GM21528 (cell line): Measurements from ENCODE around the gene PYGM.

Source experiments
- ATAC-seq: cut with Tn5 transposase; IDR thresholded peaks from one replicate; pipeline ENCODE4 v1.9.1; 2021; ENCODE audit warnings: mild to moderate bottlenecking, moderate library complexity; ENCODE audit not compliant: unreplicated experiment, low FRiP score

Gene PYGM

GRCh38 chr11:64792482-64792881 lies 32.7 kb upstream of the PYGM start:
- ATAC-seq = no peak

DNA sequence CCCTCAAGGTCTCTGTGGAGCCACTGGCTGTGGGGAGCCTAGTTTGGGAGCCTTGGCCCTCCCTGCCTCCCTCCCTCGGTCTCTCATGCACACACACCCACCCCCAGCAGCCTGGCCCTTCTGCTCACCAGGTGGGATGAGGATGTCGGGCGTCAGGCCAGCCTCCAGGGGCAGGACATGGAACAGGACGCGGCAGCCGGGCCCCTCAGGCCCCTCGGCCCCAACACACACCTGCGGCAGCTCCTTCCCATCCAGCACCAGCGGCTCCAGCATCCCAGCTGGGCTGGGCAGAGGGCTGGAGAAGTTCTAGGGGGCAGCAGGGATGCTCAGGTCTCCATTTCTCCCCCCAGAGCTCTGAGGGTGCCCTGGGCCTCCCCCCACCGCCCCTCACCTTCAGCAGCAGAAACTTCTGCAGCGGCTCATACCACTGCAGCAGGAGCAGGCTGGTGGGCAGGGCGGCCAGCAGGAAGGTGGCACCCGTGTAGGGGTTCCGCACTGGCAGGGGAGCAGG lies 32.1 kb upstream of the PYGM start:
- ATAC-seq = no peak

- no peak for ATAC-seq
Observed at GRCh38 chr11:64790205-64791095, 30.7 kb upstream of the PYGM start.

DNA sequence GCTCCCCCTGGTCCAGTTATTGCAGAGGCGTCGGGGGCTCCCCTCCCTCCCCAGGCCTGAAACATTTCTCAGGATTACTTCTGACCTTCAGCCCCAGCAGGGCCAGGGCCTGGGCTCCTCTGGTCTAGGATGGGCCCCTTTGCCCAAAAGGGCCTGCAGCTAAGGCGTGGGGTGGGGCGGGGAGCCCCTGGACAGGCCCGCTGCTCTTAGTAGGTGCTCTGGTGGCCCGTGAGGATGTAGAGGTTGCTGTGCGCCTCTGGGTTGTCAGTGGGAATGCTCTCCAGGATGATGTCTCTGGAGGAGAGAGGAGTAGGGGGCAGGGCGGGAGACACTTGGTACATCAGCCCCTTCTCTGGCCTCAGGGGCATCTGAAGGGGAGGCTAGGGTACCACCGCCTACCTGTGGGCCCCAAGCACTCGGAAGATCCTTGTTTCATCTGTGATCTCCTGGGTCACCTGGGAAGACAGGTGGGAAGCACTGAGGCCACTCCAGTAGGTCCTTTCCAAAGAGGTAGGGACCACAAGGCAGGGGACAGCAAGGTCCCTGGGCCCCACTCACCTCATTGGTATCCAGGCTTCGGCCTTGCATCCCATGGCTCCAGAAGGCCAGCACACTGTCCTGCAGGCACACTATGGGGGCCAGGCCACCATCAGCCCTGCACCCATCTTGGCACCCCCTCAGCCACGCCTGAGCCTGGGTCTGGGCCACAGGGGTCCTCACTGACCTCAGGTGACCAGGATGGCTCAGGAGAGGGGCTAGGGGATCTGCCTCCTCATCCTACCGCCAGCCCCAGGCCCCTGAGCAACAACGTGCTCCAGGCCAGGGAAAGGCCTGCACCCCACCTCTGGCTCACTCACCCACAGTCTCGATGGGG lies 29.8 kb upstream of the PYGM start:
- ATAC-seq = no peak

DNA sequence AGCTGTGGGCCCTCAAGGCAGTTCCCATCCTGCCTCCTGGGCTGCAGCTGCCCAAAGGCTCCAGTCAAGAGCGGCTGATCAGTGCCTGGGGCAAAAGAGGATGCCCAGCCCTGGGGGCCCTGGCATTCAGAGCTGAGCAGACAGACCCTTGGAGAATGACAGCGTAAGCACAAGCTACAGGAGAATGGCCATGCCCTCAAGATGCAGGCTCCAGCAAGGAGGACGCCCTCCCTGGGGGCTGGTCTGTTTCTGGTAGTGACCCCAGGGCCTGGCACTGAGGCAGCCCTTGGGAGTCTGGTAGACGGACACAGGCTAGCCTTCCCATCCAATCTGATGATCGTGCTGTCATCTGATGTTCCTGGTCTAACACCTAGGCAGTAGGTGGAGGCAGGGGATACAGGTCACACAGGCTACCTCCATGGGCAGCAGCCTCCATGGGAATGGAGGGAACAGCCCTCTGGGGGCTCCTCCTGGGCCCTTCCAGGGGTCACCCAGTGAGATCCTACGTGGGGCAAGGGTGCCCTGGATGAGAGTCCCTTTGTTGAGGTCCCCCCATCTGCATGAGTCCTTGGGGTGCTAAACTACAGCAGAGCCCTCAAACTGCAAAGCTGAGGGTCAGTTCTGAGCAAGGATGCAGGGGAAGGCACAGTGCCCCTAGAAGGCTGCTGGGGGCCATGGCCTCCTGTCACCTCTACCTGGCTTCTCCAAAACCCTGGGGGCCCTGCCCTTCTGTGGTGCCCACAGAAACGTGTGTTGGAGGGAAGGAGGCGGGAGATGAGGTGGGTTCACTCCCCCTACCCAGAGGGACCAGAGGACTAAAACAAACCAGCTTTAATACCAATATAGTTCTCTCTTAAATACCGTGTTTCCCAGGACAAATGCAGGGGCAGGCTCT lies 28.8 kb upstream of the PYGM start:
- ATAC-seq = no peak

- no peak for ATAC-seq
Observed at GRCh38 chr11:64787526-64788320, 27.9 kb upstream of the PYGM start.

DNA sequence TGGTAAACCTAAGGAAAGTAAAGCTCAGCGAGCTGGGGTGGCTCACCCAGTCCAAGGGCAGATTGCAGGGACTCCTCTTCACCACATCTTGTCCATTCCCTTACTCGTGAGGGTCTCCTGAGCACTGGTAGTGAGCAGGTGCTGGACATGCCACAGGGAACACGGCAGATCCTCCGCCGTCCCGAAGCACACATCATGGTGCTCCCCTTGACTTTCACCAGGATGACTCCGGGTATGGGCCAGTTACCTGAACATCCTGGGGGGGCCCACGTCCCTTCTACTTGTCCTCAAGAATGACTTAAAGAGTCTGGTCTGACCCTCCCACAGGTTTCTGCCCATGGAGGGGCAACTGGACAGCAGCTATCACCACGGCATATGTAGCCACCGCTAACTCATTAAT lies 26.5 kb upstream of the PYGM start:
- no peak for ATAC-seq

DNA sequence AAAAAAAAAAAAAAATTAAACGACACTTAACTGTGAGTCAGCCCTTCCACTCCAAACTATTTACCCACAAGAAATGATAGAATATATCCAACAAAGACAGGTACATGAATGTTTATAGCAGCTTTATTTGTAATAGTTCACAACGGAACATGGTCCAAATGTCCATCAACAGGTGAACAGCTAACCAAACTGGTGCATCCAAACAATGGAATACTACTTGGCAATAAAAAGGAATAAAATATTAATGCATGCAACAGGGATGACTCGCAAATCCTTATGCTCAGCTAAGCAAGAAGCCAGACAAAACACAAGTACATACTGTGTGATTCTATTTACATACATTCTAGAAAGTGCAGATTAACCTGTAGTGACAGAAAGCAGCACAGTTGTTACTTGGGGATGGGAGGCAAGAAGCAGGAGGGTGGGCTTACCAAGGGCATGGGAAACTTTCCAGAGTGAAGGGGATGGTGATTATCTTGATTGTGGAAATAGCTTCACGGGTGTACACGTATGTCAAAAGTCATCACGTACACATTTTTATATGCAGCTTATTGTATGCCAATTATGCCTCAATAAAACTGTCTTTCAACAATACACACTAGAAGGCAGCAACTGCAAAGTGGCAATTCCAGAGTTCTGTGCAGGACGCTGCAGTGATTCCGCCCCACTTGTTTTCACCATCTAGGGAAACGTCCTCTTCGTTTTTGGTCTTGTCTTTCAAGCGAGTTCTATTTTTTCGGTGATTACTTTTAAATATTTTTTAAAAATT lies 25.2 kb upstream of the PYGM start:
- ATAC-seq = no peak

- peak; percentile 81 for ATAC-seq
Observed at GRCh38 chr11:64778473-64779298, 18.9 kb upstream of the PYGM start, which contains the start of gene SF1. Gene SF1, minus strand, starts transcription at chr11:64778542. Its CDS starts 150 bp downstream, at chr11:64778392.

DNA sequence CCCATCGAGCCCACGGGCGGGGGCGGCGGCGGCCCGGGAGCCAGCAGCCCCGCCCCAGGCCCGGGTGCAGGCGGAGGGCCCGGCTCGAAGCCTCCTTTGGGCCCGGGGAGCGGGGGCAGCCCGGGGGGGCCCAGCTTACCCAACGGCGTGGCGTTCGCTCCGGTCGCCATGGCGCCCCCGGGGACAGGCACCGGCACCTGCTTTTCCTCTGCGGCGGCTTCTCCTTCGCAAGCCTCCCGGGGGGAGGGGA lies 18.4 kb upstream of the PYGM start:
- peak; percentile 23 for ATAC-seq

DNA sequence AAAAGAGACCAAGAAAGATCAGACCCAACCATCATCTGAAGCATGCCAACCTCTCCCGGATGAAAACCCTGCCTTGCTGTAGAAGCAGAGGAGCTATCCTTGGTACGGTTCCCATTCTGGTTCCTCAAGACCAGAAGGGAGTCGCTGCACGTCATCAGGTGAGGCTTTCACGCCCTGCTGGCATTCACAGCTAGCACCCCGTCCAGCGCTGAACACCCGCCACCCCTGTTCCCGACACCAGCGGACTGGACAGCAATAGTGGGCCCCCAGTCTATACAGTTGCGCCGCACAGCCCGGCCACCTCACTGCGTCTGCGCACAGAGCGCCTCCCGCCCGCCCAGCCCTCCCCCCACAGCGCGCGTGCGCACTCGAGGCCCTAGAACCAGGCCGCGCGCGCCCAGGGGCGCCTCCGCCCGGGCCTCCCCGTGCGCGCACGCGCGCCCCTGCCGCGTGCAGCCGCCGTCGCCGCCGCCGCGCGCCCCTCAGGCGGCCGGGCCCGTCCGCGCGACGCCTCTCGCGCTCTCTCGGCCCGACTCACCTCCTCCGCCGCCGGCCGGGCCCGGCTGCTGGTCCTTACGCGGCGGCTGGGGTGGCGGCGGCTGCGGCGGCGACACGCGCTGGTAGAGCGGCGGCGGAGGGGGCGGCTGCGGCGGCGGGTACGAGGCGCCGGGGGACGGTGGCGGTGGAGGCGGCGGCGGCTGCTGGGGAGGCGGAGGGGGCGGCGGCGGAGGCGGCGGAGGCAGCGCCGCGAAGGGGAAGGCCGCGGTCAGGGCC lies 17.9 kb upstream of the PYGM start:
- ATAC-seq = peak; percentile 21

DNA sequence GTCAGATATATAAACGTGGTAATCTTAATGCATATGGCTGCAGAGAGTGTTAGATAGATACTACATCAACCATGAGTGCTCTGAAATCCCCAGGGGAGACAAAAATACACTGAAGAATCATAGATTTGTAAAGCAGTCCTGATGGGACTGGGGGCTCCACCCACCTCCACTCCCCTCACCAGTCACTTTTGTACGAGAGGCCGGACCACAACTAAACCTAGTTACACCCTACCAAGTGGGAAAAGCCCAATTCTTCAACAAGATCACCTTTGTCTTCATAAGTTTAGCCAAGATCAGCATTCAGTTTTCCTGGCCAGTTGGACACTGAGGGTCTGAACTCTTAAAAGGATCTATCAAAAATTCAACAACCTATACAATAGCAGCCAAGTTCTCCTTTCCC lies 17.1 kb upstream of the PYGM start:
- no peak for ATAC-seq

DNA sequence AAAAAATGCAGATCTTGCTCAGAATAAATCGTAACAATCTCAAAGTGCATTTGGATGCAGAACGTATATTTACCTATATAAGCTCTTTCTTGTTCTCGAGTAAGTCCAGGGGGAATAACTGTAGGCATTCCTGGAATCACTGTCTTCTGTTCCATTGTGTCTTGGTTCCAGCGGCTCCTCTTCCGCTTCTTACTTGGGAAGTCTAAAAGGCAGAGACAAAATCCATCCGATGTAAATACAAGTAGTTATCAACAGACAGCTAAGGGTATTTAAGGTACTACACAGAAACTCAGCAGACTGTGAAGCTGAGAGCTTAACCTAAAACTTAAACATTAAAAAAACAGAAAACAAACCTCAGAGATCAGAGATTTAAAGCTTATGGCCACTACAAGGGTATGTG lies 16.7 kb upstream of the PYGM start:
- ATAC-seq = no peak

- no peak for ATAC-seq
Observed at GRCh38 chr11:64774144-64774543, 14.4 kb upstream of the PYGM start.

DNA sequence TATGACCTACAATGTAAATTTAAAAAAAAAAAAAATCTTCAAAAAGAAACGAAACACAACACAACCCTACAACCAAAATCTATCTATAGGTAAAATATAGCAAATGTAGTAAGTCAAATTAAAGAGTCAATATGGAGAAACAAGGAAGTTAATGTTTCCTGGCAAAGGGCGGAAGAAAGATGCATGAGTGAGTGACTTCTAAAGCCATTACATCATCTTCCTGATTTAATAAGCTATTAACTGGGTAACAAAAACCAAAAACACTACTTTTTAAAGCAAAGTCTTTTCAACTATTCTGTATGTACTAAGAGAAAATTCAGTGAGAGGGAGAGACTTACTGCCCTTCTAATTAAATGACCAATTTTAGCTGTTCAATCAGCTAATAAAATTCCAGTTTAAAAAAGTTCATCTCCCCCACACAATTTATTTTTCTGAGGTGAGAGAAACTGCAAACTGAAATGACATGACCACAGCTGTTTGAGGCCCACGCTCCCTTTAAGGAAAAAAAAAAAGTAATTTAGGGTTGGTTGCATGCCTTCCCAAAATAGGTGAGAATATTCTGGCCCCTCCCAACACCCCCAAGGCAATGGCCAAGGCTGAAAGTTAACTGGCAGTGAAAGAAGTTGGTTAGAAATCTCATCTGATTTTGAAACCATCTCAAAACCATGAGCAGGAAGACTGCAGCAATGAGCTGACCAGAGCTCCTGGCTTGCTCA lies 12.7 kb upstream of the PYGM start:
- ATAC-seq = no peak

DNA sequence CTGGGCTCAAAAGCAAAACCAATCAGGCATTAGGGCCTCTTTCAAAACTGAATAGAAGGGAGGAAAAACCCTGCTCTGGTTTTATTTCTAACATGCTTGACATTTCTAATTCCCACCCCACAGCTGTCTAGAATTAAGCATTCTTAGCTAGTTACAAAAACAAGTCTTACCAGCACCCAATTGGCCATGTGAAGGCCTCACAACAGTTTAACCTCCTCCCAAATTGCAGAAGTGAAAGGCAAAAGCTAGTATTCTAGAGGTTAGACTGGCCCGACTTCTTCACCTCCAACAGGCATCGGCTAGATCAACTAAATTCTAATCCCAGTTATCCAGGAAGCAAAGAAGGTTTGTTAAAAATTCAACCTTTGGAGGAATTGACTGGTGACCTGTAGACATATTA lies 12.1 kb upstream of the PYGM start:
- ATAC-seq = no peak

DNA sequence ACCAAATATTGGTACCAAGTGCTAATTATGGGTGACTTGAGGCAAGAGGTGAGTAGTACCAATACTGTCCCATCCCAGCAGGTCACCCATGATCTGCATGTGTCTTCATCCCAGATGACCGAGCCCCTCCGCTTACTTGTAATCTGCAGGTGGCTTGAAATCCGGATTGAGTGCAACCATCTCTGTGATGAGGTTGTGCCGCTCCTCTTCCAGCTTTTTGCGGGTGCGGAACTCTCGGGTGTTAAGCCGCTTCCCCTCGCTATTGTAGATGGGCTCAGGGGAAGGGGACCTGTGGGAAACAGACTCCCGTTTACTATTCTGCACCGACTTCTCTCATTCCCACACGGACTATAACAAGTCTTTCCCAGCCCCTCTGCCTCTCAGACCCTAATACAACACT lies 10.3 kb upstream of the PYGM start:
- ATAC-seq = no peak
